Measurements from ENCODE around the gene ABI3BP. TPM values are rescaled to one million over a fixed set of nuclear protein-coding genes. Genes with fewer than 3 reads are reported as not detected.
"Not testable (repeated sequence)": the region's sequence is repeated elsewhere in the genome, so short reads cannot be mapped to it uniquely, and the experiment has no call there.

ABI3BP gene
- total RNA-seq, 1 experiment from 2014 or later, result 3.1 TPM

DNA sequence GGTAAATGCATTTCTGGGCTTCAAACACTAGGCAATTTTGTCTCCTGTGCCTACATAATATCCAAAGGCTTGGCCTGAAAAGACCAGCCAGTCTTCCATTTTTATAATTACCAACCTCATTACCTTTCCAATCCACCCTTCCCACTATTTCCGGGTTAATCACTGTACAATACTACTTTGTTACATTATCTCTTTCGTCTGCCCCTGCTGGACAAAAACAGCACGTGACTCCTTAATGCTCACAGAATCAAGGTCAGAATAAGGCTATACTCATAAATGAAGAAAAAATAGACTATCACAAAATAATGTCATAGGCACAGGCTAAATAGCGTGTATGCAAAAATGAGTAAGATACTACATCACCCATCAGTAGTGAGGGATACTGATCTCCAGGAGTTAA lies 40.1 kb downstream of the ABI3BP start:
- no peaks in the 10 kb centered on the region for H3K27me3 Mint-ChIP-seq (ENCODE audit: insufficient read depth, unreplicated experiment)
- DNase-seq (ENCODE audit: unreplicated experiment), result no peak

GRCh38 chr3:100947119-100947518 lies 46.1 kb downstream of the ABI3BP start:
- no peak for DNase-seq (ENCODE audit: unreplicated experiment)
- Mint-ChIP-seq H3K9me3 (ENCODE audit: unreplicated experiment) (peaks cover 7% of the 10 kb centered on the region), H3K4me3 (ENCODE audit: unreplicated experiment) (no peak overlapping the region), H3K4me1 (ENCODE audit: insufficient read depth, unreplicated experiment) (no peaks in the 10 kb centered on the region), H3K27me3 (ENCODE audit: insufficient read depth, unreplicated experiment) (no peaks in the 10 kb centered on the region), H3K27ac (ENCODE audit: low read depth, unreplicated experiment) (no peak overlapping the region), H3K36me3 (ENCODE audit: insufficient read depth, unreplicated experiment) (no peaks in the 10 kb centered on the region)
- BruUV-seq (replicated peaks), result no TSS peak
- no peak for TF ChIP-seq CTCF (IDR thresholded peaks at IDR 0.05; ENCODE audit: unreplicated experiment)
- POLR2A ChIA-PET, result no interaction called here
- CTCF ChIA-PET, result interaction anchor here (0.6 to 0.7 kb wide), 4 partner anchors 36 to 123 kb away, joined by 3 read pairs; no protein-coding TSS in a partner anchor
- intact Hi-C loops (cut with micrococcal nuclease), result no loop called here

More for the DNA sequence above, 40.1 kb downstream of the ABI3BP start:
- POLR2A ChIA-PET, result no interaction called here
- Mint-ChIP-seq H3K36me3 (ENCODE audit: insufficient read depth, unreplicated experiment) (no peaks in the 10 kb centered on the region), H3K27ac (ENCODE audit: low read depth, unreplicated experiment) (no peak overlapping the region), H3K9me3 (ENCODE audit: unreplicated experiment) (peaks cover 7% of the 10 kb centered on the region), H3K4me3 (ENCODE audit: unreplicated experiment) (no peak overlapping the region), H3K4me1 (ENCODE audit: insufficient read depth, unreplicated experiment) (peaks cover 17% of the 10 kb centered on the region)
- intact Hi-C loops (cut with micrococcal nuclease), result no loop called here
- no TSS peak for BruUV-seq (replicated peaks)
- no peak for TF ChIP-seq CTCF (IDR thresholded peaks at IDR 0.05; ENCODE audit: unreplicated experiment)
- CTCF ChIA-PET, result interaction anchor here (0.7 kb wide), 1 partner anchor 201 kb away, joined by 3 read pairs; no protein-coding TSS in a partner anchor

GRCh38 chr3:100946096-100946495 lies 47.1 kb downstream of the ABI3BP start:
- intact Hi-C loops (cut with micrococcal nuclease); DNase-seq (ENCODE audit: unreplicated experiment); BruUV-seq (replicated peaks); H3K9me3 Mint-ChIP-seq (ENCODE audit: unreplicated experiment); H3K4me1 Mint-ChIP-seq (ENCODE audit: insufficient read depth, unreplicated experiment); POLR2A ChIA-PET; H3K4me3 Mint-ChIP-seq (ENCODE audit: unreplicated experiment); H3K27ac Mint-ChIP-seq (ENCODE audit: low read depth, unreplicated experiment); H3K27me3 Mint-ChIP-seq (ENCODE audit: insufficient read depth, unreplicated experiment); H3K36me3 Mint-ChIP-seq (ENCODE audit: insufficient read depth, unreplicated experiment): not testable (repeated sequence)
- CTCF ChIA-PET, result interaction anchor here (1.0 kb wide), 1 partner anchor 54 kb away, joined by 3 read pairs; no protein-coding TSS in a partner anchor

DNA sequence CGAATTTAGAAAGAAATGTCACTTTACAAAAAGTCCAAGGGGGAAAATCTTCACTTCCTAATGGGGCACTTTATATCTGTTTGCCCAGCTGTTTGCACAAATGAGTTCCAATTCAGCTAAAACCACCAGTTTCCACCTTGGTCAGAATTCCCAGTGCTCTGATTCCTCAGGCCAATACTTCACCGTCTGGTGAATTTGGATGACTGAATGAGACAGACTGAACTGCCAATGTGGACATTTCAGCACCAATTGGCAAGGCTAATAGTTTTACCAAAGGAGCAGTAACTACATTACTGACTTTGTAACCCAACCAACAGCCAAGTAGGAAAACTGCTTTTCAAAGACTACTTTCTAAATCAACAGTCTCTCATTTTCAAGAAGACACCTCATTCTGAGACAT lies 51.8 kb downstream of the ABI3BP start:
- no TSS peak for BruUV-seq (replicated peaks)
- no peaks in the 10 kb centered on the region for H3K36me3 Mint-ChIP-seq (ENCODE audit: insufficient read depth, unreplicated experiment)
- no peaks in the 10 kb centered on the region for H3K27me3 Mint-ChIP-seq (ENCODE audit: insufficient read depth, unreplicated experiment)
- H3K4me3 Mint-ChIP-seq (ENCODE audit: unreplicated experiment), result peak overlapping the region; percentile 24
- no peaks in the 10 kb centered on the region for H3K9me3 Mint-ChIP-seq (ENCODE audit: unreplicated experiment)
- ChIA-PET CTCF (interaction anchor here (1.0 kb wide), 1 partner anchor 255 kb away, joined by 9 read pairs; no protein-coding TSS in a partner anchor), POLR2A (no interaction called here)
- intact Hi-C loops (cut with micrococcal nuclease), result no loop called here
- H3K27ac Mint-ChIP-seq (ENCODE audit: low read depth, unreplicated experiment), result peak overlapping the region; percentile 72
- no peak for TF ChIP-seq CTCF (IDR thresholded peaks at IDR 0.05; ENCODE audit: unreplicated experiment)
- DNase-seq (ENCODE audit: unreplicated experiment), result no peak
- peaks cover 12% of the 10 kb centered on the region for H3K4me1 Mint-ChIP-seq (ENCODE audit: insufficient read depth, unreplicated experiment)

GRCh38 chr3:100941041-100941440 lies 52.2 kb downstream of the ABI3BP start:
- peak; percentile 36 for DNase-seq (ENCODE audit: unreplicated experiment)
- no TSS peak for BruUV-seq (replicated peaks)
- TF ChIP-seq CTCF (IDR thresholded peaks at IDR 0.05; ENCODE audit: unreplicated experiment), result no peak
- H3K36me3 Mint-ChIP-seq (ENCODE audit: insufficient read depth, unreplicated experiment), result no peaks in the 10 kb centered on the region
- H3K27me3 Mint-ChIP-seq (ENCODE audit: insufficient read depth, unreplicated experiment), result no peaks in the 10 kb centered on the region
- H3K9me3 Mint-ChIP-seq (ENCODE audit: unreplicated experiment), result no peaks in the 10 kb centered on the region
- CTCF ChIA-PET, result interaction anchor here (1.0 kb wide), 1 partner anchor 255 kb away, joined by 9 read pairs; no protein-coding TSS in a partner anchor
- peak overlapping the region; percentile 72 for H3K27ac Mint-ChIP-seq (ENCODE audit: low read depth, unreplicated experiment)
- H3K4me3 Mint-ChIP-seq (ENCODE audit: unreplicated experiment), result peak overlapping the region; percentile 24
- POLR2A ChIA-PET, result no interaction called here
- H3K4me1 Mint-ChIP-seq (ENCODE audit: insufficient read depth, unreplicated experiment), result peaks cover 12% of the 10 kb centered on the region
- intact Hi-C loops (cut with micrococcal nuclease), result no loop called here
